Measurements from ENCODE around the gene NSFL1C. TPM values are rescaled to one million over a fixed set of nuclear protein-coding genes. Genes with fewer than 3 reads are reported as not detected.

The NSFL1C gene
- total RNA-seq, 1 experiment from 2014 or later = 76.1 TPM

GRCh38 chr20:1436263-1436662, 30.4 kb downstream of the NSFL1C start:
- DNase-seq (ENCODE audit: unreplicated experiment) = no peak
- Mint-ChIP-seq H3K4me1 (ENCODE audit: insufficient read depth, unreplicated experiment) (peaks cover 10% of the 10 kb centered on the region), H3K27ac (ENCODE audit: low read depth, unreplicated experiment) (no peak overlapping the region), H3K9me3 (ENCODE audit: unreplicated experiment) (no peaks in the 10 kb centered on the region), H3K4me3 (ENCODE audit: unreplicated experiment) (no peak overlapping the region), H3K36me3 (ENCODE audit: insufficient read depth, unreplicated experiment) (no peaks in the 10 kb centered on the region), H3K27me3 (ENCODE audit: insufficient read depth, unreplicated experiment) (no peaks in the 10 kb centered on the region)
- intact Hi-C loops (cut with micrococcal nuclease) = loop anchor here (2.0 to 10.0 kb wide), 4 partner anchors 44 to 221 kb away; partner anchors contain the start of gene FKBP1A
- POLR2A ChIA-PET = interaction anchor here (1.5 to 3.3 kb wide), 3 partner anchors 12 to 110 kb away, joined by 3 to 13 read pairs (median 6); no protein-coding TSS in a partner anchor
- no peak for TF ChIP-seq CTCF (IDR thresholded peaks at IDR 0.05; ENCODE audit: unreplicated experiment)
- no TSS peak for BruUV-seq (replicated peaks)
- CTCF ChIA-PET = interaction anchor here (0.7 to 5.5 kb wide), 20 partner anchors 9 to 316 kb away, joined by 3 to 90 read pairs (median 8); partner anchors contain the start of genes FKBP1A and NSFL1C

- H3K4me1 Mint-ChIP-seq (ENCODE audit: insufficient read depth, unreplicated experiment) = peaks cover 10% of the 10 kb centered on the region
- no peaks in the 10 kb centered on the region for H3K9me3 Mint-ChIP-seq (ENCODE audit: unreplicated experiment)
- no peak overlapping the region for H3K27ac Mint-ChIP-seq (ENCODE audit: low read depth, unreplicated experiment)
- intact Hi-C loops (cut with micrococcal nuclease) = loop anchor here (5.0 to 10.0 kb wide), 3 partner anchors 43 to 221 kb away; partner anchors contain the start of gene FKBP1A
- CTCF ChIA-PET = interaction anchor here (0.5 to 5.2 kb wide), 12 partner anchors 8 to 152 kb away, joined by 3 to 90 read pairs (median 4); partner anchors contain the start of genes FKBP1A and NSFL1C
- no peaks in the 10 kb centered on the region for H3K27me3 Mint-ChIP-seq (ENCODE audit: insufficient read depth, unreplicated experiment)
- no peak for DNase-seq (ENCODE audit: unreplicated experiment)
- H3K36me3 Mint-ChIP-seq (ENCODE audit: insufficient read depth, unreplicated experiment) = no peaks in the 10 kb centered on the region
- no peak for TF ChIP-seq CTCF (IDR thresholded peaks at IDR 0.05; ENCODE audit: unreplicated experiment)
- POLR2A ChIA-PET = interaction anchor here (0.6 to 3.3 kb wide), 7 partner anchors 13 to 210 kb away, joined by 3 to 13 read pairs (median 3); partner anchors contain the start of genes FKBP1A and RAD21L1
- no TSS peak for BruUV-seq (replicated peaks)
- no peak overlapping the region for H3K4me3 Mint-ChIP-seq (ENCODE audit: unreplicated experiment)
Observed at GRCh38 chr20:1435337-1435699, 31.3 kb downstream of the NSFL1C start.

- ChIA-PET POLR2A (interaction anchor here (0.6 to 3.3 kb wide), 8 partner anchors 14 to 614 kb away, joined by 3 to 13 read pairs (median 3); partner anchors contain the start of genes FKBP1A and RAD21L1), CTCF (interaction anchor here (0.5 to 5.2 kb wide), 9 partner anchors 15 to 151 kb away, joined by 3 to 90 read pairs (median 3); partner anchors contain the start of genes FKBP1A and NSFL1C)
- intact Hi-C loops (cut with micrococcal nuclease) = loop anchor here (5.0 to 10.0 kb wide), 3 partner anchors 42 to 220 kb away; partner anchors contain the start of gene FKBP1A
- TF ChIP-seq CTCF (IDR thresholded peaks at IDR 0.05; ENCODE audit: unreplicated experiment) = no peak
- H3K9me3 Mint-ChIP-seq (ENCODE audit: unreplicated experiment) = no peaks in the 10 kb centered on the region
- no peak overlapping the region for H3K27ac Mint-ChIP-seq (ENCODE audit: low read depth, unreplicated experiment)
- H3K27me3 Mint-ChIP-seq (ENCODE audit: insufficient read depth, unreplicated experiment) = no peaks in the 10 kb centered on the region
- no peaks in the 10 kb centered on the region for H3K36me3 Mint-ChIP-seq (ENCODE audit: insufficient read depth, unreplicated experiment)
- peak; percentile 83 for DNase-seq (ENCODE audit: unreplicated experiment)
- H3K4me1 Mint-ChIP-seq (ENCODE audit: insufficient read depth, unreplicated experiment) = peaks cover 10% of the 10 kb centered on the region
- no peak overlapping the region for H3K4me3 Mint-ChIP-seq (ENCODE audit: unreplicated experiment)
- BruUV-seq (replicated peaks) = no TSS peak
Observed at GRCh38 chr20:1434571-1435336, 31.9 kb downstream of the NSFL1C start.

GRCh38 chr20:1431158-1431557, 35.5 kb downstream of the NSFL1C start:
- ChIA-PET POLR2A (no interaction called here), CTCF (interaction anchor here (0.6 kb wide), 1 partner anchor 573 kb away, joined by 4 read pairs; no protein-coding TSS in a partner anchor)
- intact Hi-C loops (cut with micrococcal nuclease) = loop anchor here (10.0 kb wide), 2 partner anchors 56 to 216 kb away; no protein-coding TSS in a partner anchor
- TF ChIP-seq CTCF (IDR thresholded peaks at IDR 0.05; ENCODE audit: unreplicated experiment) = no peak
- DNase-seq (ENCODE audit: unreplicated experiment) = no peak
- Mint-ChIP-seq H3K4me1 (ENCODE audit: insufficient read depth, unreplicated experiment) (peaks cover 10% of the 10 kb centered on the region), H3K27me3 (ENCODE audit: insufficient read depth, unreplicated experiment) (no peaks in the 10 kb centered on the region), H3K36me3 (ENCODE audit: insufficient read depth, unreplicated experiment) (no peaks in the 10 kb centered on the region), H3K4me3 (ENCODE audit: unreplicated experiment) (no peak overlapping the region), H3K9me3 (ENCODE audit: unreplicated experiment) (no peaks in the 10 kb centered on the region), H3K27ac (ENCODE audit: low read depth, unreplicated experiment) (no peak overlapping the region)
- BruUV-seq (replicated peaks) = no TSS peak

All from MCF 10A (cell line).